Fibroblast of lung (primary cell): ENCODE data around the gene NT5DC3.

Experiments used
- EZH2 ChIP-seq: IDR thresholded peaks from 2 replicates; pipeline ENCODE4 v1.5.1; 2012; ENCODE audit warnings: low read length, control low read depth, mild to moderate bottlenecking; ENCODE audit errors: missing control alignments
- TF ChIP-seq, protein P1 (sequence below), 2 donors: IDR thresholded peaks in 1 of 2; conservative IDR thresholded peaks in 1 of 2; 1 replicate in 1 of 2; 2 replicates in 1 of 2; pipeline ENCODE4 v1.5.1; 2011 to 2012; ENCODE audit warnings: low read length in 2 of 2, control low read depth in 1 of 2, inconsistent platforms in 1 of 2, low read depth in 1 of 2, mild to moderate bottlenecking in 1 of 2

- TF ChIP-seq, protein P1, sequence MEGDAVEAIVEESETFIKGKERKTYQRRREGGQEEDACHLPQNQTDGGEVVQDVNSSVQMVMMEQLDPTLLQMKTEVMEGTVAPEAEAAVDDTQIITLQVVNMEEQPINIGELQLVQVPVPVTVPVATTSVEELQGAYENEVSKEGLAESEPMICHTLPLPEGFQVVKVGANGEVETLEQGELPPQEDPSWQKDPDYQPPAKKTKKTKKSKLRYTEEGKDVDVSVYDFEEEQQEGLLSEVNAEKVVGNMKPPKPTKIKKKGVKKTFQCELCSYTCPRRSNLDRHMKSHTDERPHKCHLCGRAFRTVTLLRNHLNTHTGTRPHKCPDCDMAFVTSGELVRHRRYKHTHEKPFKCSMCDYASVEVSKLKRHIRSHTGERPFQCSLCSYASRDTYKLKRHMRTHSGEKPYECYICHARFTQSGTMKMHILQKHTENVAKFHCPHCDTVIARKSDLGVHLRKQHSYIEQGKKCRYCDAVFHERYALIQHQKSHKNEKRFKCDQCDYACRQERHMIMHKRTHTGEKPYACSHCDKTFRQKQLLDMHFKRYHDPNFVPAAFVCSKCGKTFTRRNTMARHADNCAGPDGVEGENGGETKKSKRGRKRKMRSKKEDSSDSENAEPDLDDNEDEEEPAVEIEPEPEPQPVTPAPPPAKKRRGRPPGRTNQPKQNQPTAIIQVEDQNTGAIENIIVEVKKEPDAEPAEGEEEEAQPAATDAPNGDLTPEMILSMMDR (conservative IDR thresholded peaks at IDR 0.05 in 1 of 2, IDR thresholded peaks at IDR 0.05 in 1 of 2; ENCODE audit: low read depth in 1 of 2, low read length in 2 of 2) = no peak
- no peak for TF ChIP-seq EZH2
Observed at GRCh38 chr12:103840462-103840875, 565 bp downstream of the NT5DC3 start.
